PC-9 (cell line): ENCODE results near the gene LRIF1. TPM values are rescaled to one million over a fixed set of nuclear protein-coding genes. Genes with fewer than 3 reads are reported as not detected.
"Not testable (repeated sequence)": the region's sequence is repeated elsewhere in the genome, so short reads cannot be mapped to it uniquely, and the experiment has no call there.

Experiments
- BruUV-seq: library from RNA; stranded (reverse); fragments of 400-500 nt; replicated peaks from 2 replicates; lab custom pipeline; 2021; lab: Mats Ljungman, UMichigan
- CTCF ChIA-PET: fragments of 300-600 bp; sonication (Branson Sonifier 250); formaldehyde crosslinking; loops from one replicate; lab custom pipeline; 2022; ENCODE audit warnings: antibody characterized with exemption; lab: Charles Lee
- POLR2A ChIA-PET: fragments of 300-600 bp; sonication (Branson Sonifier 250); formaldehyde crosslinking; loops from one replicate; lab custom pipeline; 2022; ENCODE audit warnings: antibody characterized with exemption; ENCODE audit not compliant: unreplicated experiment; lab: Charles Lee
- DNase-seq, 2 experiments: peaks; one replicate each; pipeline versions ENCODE4 v3.0.0 to v3.0.0-alpha.2; 2015 to 2022; ENCODE audit warnings: mixed read lengths in 1 of 2
- H2AFZ ChIP-seq: fragments of 200-600 bp; sonication (generic); 2 replicates; pipeline ENCODE4 v1.8.1; 2017; ENCODE audit warnings: antibody characterized with exemption
- H3F3A ChIP-seq: fragments of 200-600 bp; sonication (generic); 2 replicates; pipeline ENCODE4 v1.8.1; 2017; ENCODE audit warnings: antibody characterized with exemption, mild to moderate bottlenecking, low read depth; ENCODE audit not compliant: insufficient read depth
- H3K27ac ChIP-seq: fragments of 200-600 bp; sonication (generic); 2 replicates; pipeline ENCODE4 v1.6.1; 2016; ENCODE audit warnings: mixed run types
- H3K27me3 ChIP-seq: fragments of 200-600 bp; sonication (generic); 2 replicates; pipeline ENCODE4 v1.6.1; 2016; ENCODE audit warnings: low read depth, mixed run types; ENCODE audit not compliant: insufficient read depth
- H3K36me3 ChIP-seq: fragments of 200-600 bp; sonication (generic); 2 replicates; pipeline ENCODE4 v1.6.1; 2016; ENCODE audit warnings: low read depth, mixed run types
- H3K4me1 ChIP-seq: fragments of 200-600 bp; sonication (generic); replicated peaks from 2 replicates; pipeline ENCODE4 v1.6.1; 2016; ENCODE audit warnings: mixed run types; ENCODE audit not compliant: insufficient read depth
- H3K4me2 ChIP-seq: fragments of 200-600 bp; sonication (generic); 2 replicates; pipeline ENCODE4 v1.6.1; 2017; ENCODE audit warnings: mixed run types
- H3K4me3 ChIP-seq: fragments of 200-600 bp; sonication (generic); 2 replicates; pipeline ENCODE4 v1.6.1; 2016; ENCODE audit warnings: mixed run types
- H3K79me2 ChIP-seq: fragments of 200-600 bp; sonication (generic); 2 replicates; pipeline ENCODE4 v1.6.1; 2017; ENCODE audit warnings: low read depth, mixed run types
- H3K9me2 ChIP-seq: fragments of 200-600 bp; sonication (generic); 2 replicates; pipeline ENCODE4 v1.8.1; 2017; ENCODE audit warnings: mild to moderate bottlenecking; ENCODE audit not compliant: insufficient read depth
- H3K9me3 ChIP-seq: fragments of 200-600 bp; sonication (generic); 2 replicates; pipeline ENCODE4 v1.8.1; 2016; ENCODE audit warnings: low read depth; ENCODE audit not compliant: insufficient read depth
- H4K20me1 ChIP-seq: fragments of 200-600 bp; sonication (generic); 2 replicates; pipeline ENCODE4 v1.8.1; 2017; ENCODE audit not compliant: insufficient read depth
- EZH2 ChIP-seq: fragments of 200-600 bp; sonication (generic); IDR thresholded peaks from 2 replicates; pipeline ENCODE4 v1.8.0; 2017; ENCODE audit warnings: antibody characterized with exemption, low read depth
- intact Hi-C: fragments of 100-400 bp; cut with micrococcal nuclease; formaldehyde crosslinking; loops from one replicate; pipeline ENCODE4 v1.10.0; 2022; ENCODE audit not compliant: unreplicated experiment
- total RNA-seq: library from RNA; stranded (reverse); gene quantifications from 2 replicates; pipeline ENCODE4 v1.2.3, GENCODE V29; 2021
- TF ChIP-seq, protein P1 (sequence below): fragments of 200-600 bp; sonication (generic); conservative IDR thresholded peaks from 2 replicates; pipeline ENCODE4 v1.6.1; 2017; ENCODE audit warnings: mixed run types, antibody characterized with exemption, mild to moderate bottlenecking, moderate library complexity

The LRIF1 gene
- total RNA-seq, 1 experiment from 2014 or later = 13.5 TPM

DNA sequence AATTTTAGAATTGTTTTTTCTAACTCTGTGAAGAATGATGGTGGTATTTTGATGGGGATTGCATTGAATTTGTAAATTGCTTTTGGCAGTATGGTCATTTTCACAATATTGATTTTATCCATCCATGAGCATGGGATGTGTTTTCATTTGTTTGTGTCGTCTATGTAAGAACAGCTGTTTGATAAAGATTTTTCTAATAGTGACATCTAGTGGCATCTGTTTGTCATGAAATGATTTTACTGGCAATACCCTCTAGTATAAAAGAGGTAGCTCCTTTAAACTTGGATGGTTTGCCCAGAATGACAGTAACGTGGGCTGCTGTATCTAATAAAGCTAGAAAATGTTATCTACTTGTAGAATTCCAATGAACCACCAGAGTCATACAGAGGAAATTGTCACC lies 28.6 kb upstream of the LRIF1 start:
- H3K79me2 ChIP-seq, H3F3A ChIP-seq, H3K9me2 ChIP-seq, H3K36me3 ChIP-seq, BruUV-seq, H2AFZ ChIP-seq, CTCF ChIA-PET, H3K27ac ChIP-seq, H3K9me3 ChIP-seq, DNase-seq, H3K4me2 ChIP-seq, H4K20me1 ChIP-seq, H3K4me1 ChIP-seq, H3K4me3 ChIP-seq: not testable (repeated sequence)
- TF ChIP-seq, protein P1, sequence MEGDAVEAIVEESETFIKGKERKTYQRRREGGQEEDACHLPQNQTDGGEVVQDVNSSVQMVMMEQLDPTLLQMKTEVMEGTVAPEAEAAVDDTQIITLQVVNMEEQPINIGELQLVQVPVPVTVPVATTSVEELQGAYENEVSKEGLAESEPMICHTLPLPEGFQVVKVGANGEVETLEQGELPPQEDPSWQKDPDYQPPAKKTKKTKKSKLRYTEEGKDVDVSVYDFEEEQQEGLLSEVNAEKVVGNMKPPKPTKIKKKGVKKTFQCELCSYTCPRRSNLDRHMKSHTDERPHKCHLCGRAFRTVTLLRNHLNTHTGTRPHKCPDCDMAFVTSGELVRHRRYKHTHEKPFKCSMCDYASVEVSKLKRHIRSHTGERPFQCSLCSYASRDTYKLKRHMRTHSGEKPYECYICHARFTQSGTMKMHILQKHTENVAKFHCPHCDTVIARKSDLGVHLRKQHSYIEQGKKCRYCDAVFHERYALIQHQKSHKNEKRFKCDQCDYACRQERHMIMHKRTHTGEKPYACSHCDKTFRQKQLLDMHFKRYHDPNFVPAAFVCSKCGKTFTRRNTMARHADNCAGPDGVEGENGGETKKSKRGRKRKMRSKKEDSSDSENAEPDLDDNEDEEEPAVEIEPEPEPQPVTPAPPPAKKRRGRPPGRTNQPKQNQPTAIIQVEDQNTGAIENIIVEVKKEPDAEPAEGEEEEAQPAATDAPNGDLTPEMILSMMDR = peak; percentile 72
- intact Hi-C loops = loop anchor here (1.0 kb wide), 1 partner anchor 209 kb away; no protein-coding TSS in a partner anchor
- POLR2A ChIA-PET = interaction anchor here (0.7 kb wide), 1 partner anchor 336 kb away, joined by 6 read pairs; no protein-coding TSS in a partner anchor
- peaks cover 18% of the 10 kb centered on the region for H3K27me3 ChIP-seq

DNA sequence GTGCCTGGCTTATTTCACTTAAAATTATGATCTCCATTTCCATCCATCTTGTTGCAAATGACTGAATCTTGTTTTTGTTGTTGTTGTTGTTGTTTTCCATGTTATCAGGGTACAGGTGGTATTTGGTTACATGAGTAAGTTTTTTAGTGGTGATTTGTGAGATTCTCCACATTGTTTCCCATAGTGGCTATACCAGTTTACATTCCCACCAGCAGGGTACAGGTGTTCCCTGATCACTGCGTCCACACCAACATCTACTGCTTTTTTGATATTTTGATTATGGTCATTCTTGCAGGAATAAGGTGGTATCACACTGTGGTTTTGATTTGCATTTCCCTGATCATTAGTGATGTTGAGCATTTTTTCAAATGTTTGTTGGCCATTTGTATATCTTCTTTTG lies 27.6 kb upstream of the LRIF1 start:
- H3K4me2 ChIP-seq, H3K4me1 ChIP-seq, H3K36me3 ChIP-seq, H4K20me1 ChIP-seq, POLR2A ChIA-PET, H2AFZ ChIP-seq, H3K27ac ChIP-seq, H3K9me2 ChIP-seq, BruUV-seq, H3K79me2 ChIP-seq, H3F3A ChIP-seq, H3K4me3 ChIP-seq, DNase-seq, intact Hi-C loops, CTCF ChIA-PET, H3K9me3 ChIP-seq: not testable (repeated sequence)
- TF ChIP-seq, protein P1 = 0 out of 2 replicates have a peak, but pooled peaks have one; percentile 17
- peaks cover 15% of the 10 kb centered on the region for H3K27me3 ChIP-seq

DNA sequence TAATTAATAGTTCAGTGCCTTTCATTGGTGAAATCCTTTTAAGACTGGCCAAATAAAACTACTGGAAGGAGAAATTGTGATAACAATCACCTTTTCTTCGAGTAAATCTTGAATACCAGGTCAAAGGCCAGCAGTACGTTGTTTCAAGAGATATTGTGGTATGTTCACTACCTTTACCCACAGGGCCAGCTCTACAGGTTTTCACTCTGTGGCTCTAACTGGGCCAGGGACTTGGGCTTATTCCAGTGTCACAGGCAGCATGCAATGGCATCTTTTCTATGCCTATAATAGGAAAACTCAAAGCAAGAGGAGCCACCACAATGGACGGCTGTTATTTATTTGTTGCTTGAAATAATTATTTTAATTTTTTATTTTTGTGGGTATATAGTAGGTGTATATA lies 26.8 kb upstream of the LRIF1 start:
- no peak overlapping the region for H3K4me2 ChIP-seq
- H3K79me2 ChIP-seq = no peaks in the 10 kb centered on the region
- TF ChIP-seq, protein P1 = no peak
- no peak for TF ChIP-seq EZH2
- H2AFZ ChIP-seq = no peak overlapping the region
- CTCF ChIA-PET = no interaction called here
- H3K4me1 ChIP-seq = no peaks in the 10 kb centered on the region
- DNase-seq = no peak
- no TSS peak for BruUV-seq
- peaks cover 19% of the 10 kb centered on the region for H3K27me3 ChIP-seq
- H3K9me3 ChIP-seq = no peaks in the 10 kb centered on the region
- no peak overlapping the region for H3K27ac ChIP-seq
- POLR2A ChIA-PET = no interaction called here
- no peaks in the 10 kb centered on the region for H4K20me1 ChIP-seq
- H3F3A ChIP-seq = no peaks in the 10 kb centered on the region
- no peaks in the 10 kb centered on the region for H3K36me3 ChIP-seq
- H3K4me3 ChIP-seq = no peak overlapping the region
- no peaks in the 10 kb centered on the region for H3K9me2 ChIP-seq
- intact Hi-C loops = no loop called here
